ENCODE results near the gene CAPZA1. TPM values are rescaled to one million over a fixed set of nuclear protein-coding genes. Genes with fewer than 3 reads are reported as not detected.
A peak's percentile ranks its signal among the peaks of the same experiment; 100 is the strongest.

CAPZA1 gene
- 241 and 250 TPM in 2 replicates for total RNA-seq

GRCh38 chr1:112619518-112620376 is at the start of gene CAPZA1:
CAPZA1 (plus strand) TSS chr1:112619832; CDS start chr1:112619845, 13 bp downstream.
- DNase-seq: peak; percentile 97
- Mint-ChIP-seq H3K27ac (peak within 1 kb of the TSS; percentile 100), H3K9me3 (no peaks in the 10 kb centered on the region), H3K27me3 (no peaks in the 10 kb centered on the region), H3K4me3 (peak within 1 kb of the TSS; percentile 99), H3K36me3 (ENCODE audit: low read depth) (peaks cover 29% of the 10 kb centered on the region), H3K4me1 (peaks cover 38% of the 10 kb centered on the region)
- intact Hi-C loops (cut with micrococcal nuclease): loop anchor here (1.0 to 5.0 kb wide), 9 partner anchors 55 to 1193 kb away; partner anchors contain the start of genes CTTNBP2NL, LRIG2, MAGI3 and MOV10

GRCh38 chr1:112575154-112575804 is 44.4 kb upstream of the CAPZA1 start:
- H3K4me1 Mint-ChIP-seq: no peaks in the 10 kb centered on the region
- no peaks in the 10 kb centered on the region for H3K27me3 Mint-ChIP-seq
- no peak overlapping the region for H3K27ac Mint-ChIP-seq
- DNase-seq: no peak
- intact Hi-C loops (cut with micrococcal nuclease): no loop called here
- H3K4me3 Mint-ChIP-seq: no peak overlapping the region
- H3K36me3 Mint-ChIP-seq (ENCODE audit: low read depth): peaks cover 20% of the 10 kb centered on the region
- no peaks in the 10 kb centered on the region for H3K9me3 Mint-ChIP-seq

GRCh38 chr1:112576240-112576639 is 43.4 kb upstream of the CAPZA1 start:
- no peak for DNase-seq
- H3K4me1 Mint-ChIP-seq: no peaks in the 10 kb centered on the region
- no peaks in the 10 kb centered on the region for H3K9me3 Mint-ChIP-seq
- H3K27me3 Mint-ChIP-seq: no peaks in the 10 kb centered on the region
- intact Hi-C loops (cut with micrococcal nuclease): no loop called here
- no peak overlapping the region for H3K4me3 Mint-ChIP-seq
- no peak overlapping the region for H3K27ac Mint-ChIP-seq
- H3K36me3 Mint-ChIP-seq (ENCODE audit: low read depth): peaks cover 20% of the 10 kb centered on the region

- peaks cover 14% of the 10 kb centered on the region for H3K36me3 Mint-ChIP-seq (ENCODE audit: low read depth)
- no peaks in the 10 kb centered on the region for H3K27me3 Mint-ChIP-seq
- no peaks in the 10 kb centered on the region for H3K9me3 Mint-ChIP-seq
- no peak overlapping the region for H3K27ac Mint-ChIP-seq
- H3K4me3 Mint-ChIP-seq: no peak overlapping the region
- DNase-seq: no peak
- no peaks in the 10 kb centered on the region for H3K4me1 Mint-ChIP-seq
- intact Hi-C loops (cut with micrococcal nuclease): no loop called here
These were observed 39.7 kb upstream of the CAPZA1 start for GRCh38 chr1:112579801-112580510.

GRCh38 chr1:112581586-112582192 is 37.9 kb upstream of the CAPZA1 start:
- Mint-ChIP-seq H3K4me3 (no peak overlapping the region), H3K27me3 (no peaks in the 10 kb centered on the region), H3K4me1 (no peaks in the 10 kb centered on the region), H3K27ac (no peak overlapping the region), H3K9me3 (no peaks in the 10 kb centered on the region), H3K36me3 (ENCODE audit: low read depth) (peaks cover 6% of the 10 kb centered on the region)
- no peak for DNase-seq
- intact Hi-C loops (cut with micrococcal nuclease): no loop called here

GRCh38 chr1:112583366-112583765 is 36.3 kb upstream of the CAPZA1 start:
- Mint-ChIP-seq H3K27ac (no peak overlapping the region), H3K4me1 (no peaks in the 10 kb centered on the region), H3K9me3 (no peaks in the 10 kb centered on the region), H3K4me3 (no peak overlapping the region), H3K27me3 (no peaks in the 10 kb centered on the region), H3K36me3 (ENCODE audit: low read depth) (peaks cover 9% of the 10 kb centered on the region)
- intact Hi-C loops (cut with micrococcal nuclease): no loop called here
- no peak for DNase-seq

GRCh38 chr1:112589766-112590165 is 29.9 kb upstream of the CAPZA1 start:
- intact Hi-C loops (cut with micrococcal nuclease): no loop called here
- Mint-ChIP-seq H3K27ac (no peak overlapping the region), H3K36me3 (ENCODE audit: low read depth) (peaks cover 21% of the 10 kb centered on the region)

GRCh38 chr1:112594208-112594876 is 25.3 kb upstream of the CAPZA1 start:
- no peak for DNase-seq
- Mint-ChIP-seq H3K36me3 (ENCODE audit: low read depth) (peaks cover 11% of the 10 kb centered on the region), H3K4me1 (no peaks in the 10 kb centered on the region)

More at GRCh38 chr1:112589766-112590165, 29.9 kb upstream of the CAPZA1 start:
- H3K27me3 Mint-ChIP-seq: no peaks in the 10 kb centered on the region
- H3K4me1 Mint-ChIP-seq: no peaks in the 10 kb centered on the region
- DNase-seq: no peak
- H3K4me3 Mint-ChIP-seq: no peak overlapping the region
- peaks cover 3% of the 10 kb centered on the region for H3K9me3 Mint-ChIP-seq

GRCh38 chr1:112599477-112599876 is 20.2 kb upstream of the CAPZA1 start:
- intact Hi-C loops (cut with micrococcal nuclease): no loop called here
- no peaks in the 10 kb centered on the region for H3K9me3 Mint-ChIP-seq
- peaks cover 10% of the 10 kb centered on the region for H3K36me3 Mint-ChIP-seq (ENCODE audit: low read depth)
- H3K4me1 Mint-ChIP-seq: no peaks in the 10 kb centered on the region
- H3K27me3 Mint-ChIP-seq: no peaks in the 10 kb centered on the region
- no peak for DNase-seq
- no peak overlapping the region for H3K4me3 Mint-ChIP-seq
- H3K27ac Mint-ChIP-seq: no peak overlapping the region

More at GRCh38 chr1:112594208-112594876, 25.3 kb upstream of the CAPZA1 start:
- no peaks in the 10 kb centered on the region for H3K9me3 Mint-ChIP-seq
- no peaks in the 10 kb centered on the region for H3K27me3 Mint-ChIP-seq
- H3K27ac Mint-ChIP-seq: no peak overlapping the region
- intact Hi-C loops (cut with micrococcal nuclease): no loop called here
- H3K4me3 Mint-ChIP-seq: no peak overlapping the region

GRCh38 chr1:112603012-112603411 is 16.6 kb upstream of the CAPZA1 start:
- Mint-ChIP-seq H3K9me3 (no peaks in the 10 kb centered on the region), H3K27me3 (no peaks in the 10 kb centered on the region), H3K4me1 (peaks cover 7% of the 10 kb centered on the region), H3K36me3 (ENCODE audit: low read depth) (peaks cover 27% of the 10 kb centered on the region), H3K27ac (no peak overlapping the region), H3K4me3 (no peak overlapping the region)
- intact Hi-C loops (cut with micrococcal nuclease): no loop called here
- no peak for DNase-seq

GRCh38 chr1:112603541-112603940 is 16.1 kb upstream of the CAPZA1 start:
- H3K27me3 Mint-ChIP-seq: no peaks in the 10 kb centered on the region
- peaks cover 7% of the 10 kb centered on the region for H3K4me1 Mint-ChIP-seq
- H3K4me3 Mint-ChIP-seq: no peak overlapping the region
- intact Hi-C loops (cut with micrococcal nuclease): no loop called here
- DNase-seq: no peak
- H3K9me3 Mint-ChIP-seq: no peaks in the 10 kb centered on the region
- H3K27ac Mint-ChIP-seq: no peak overlapping the region
- H3K36me3 Mint-ChIP-seq (ENCODE audit: low read depth): peaks cover 29% of the 10 kb centered on the region

- Mint-ChIP-seq H3K4me3 (no peak overlapping the region), H3K36me3 (ENCODE audit: low read depth) (peaks cover 35% of the 10 kb centered on the region), H3K27ac (peak overlapping the region; percentile 67), H3K4me1 (peaks cover 12% of the 10 kb centered on the region), H3K9me3 (no peaks in the 10 kb centered on the region), H3K27me3 (no peaks in the 10 kb centered on the region)
- DNase-seq: no peak
- intact Hi-C loops (cut with micrococcal nuclease): no loop called here
These were observed 13.9 kb upstream of the CAPZA1 start for GRCh38 chr1:112605633-112606327.

Data from activated CD4-positive, alpha-beta T cell treated with anti-CD3 and anti-CD28 coated beads, Interleukin-2, amount 10 ng/mL, durations not matched to agents 24 days and 14 days (primary cell).